Left colon (tissue), 2 donors: Measurements from ENCODE around the gene ROBO2. TPM values are rescaled to one million over a fixed set of nuclear protein-coding genes. Genes with fewer than 3 reads are reported as not detected.

Source experiments
- ATAC-seq: fragments of 200-7000 bp; cut with Tn5 transposase; one replicate; pipeline ENCODE4 v1.9.1; 2020; ENCODE audit warnings: mild to moderate bottlenecking, moderate library complexity
- DNase-seq, 2 donors: peaks; one replicate each; pipeline ENCODE4 v3.0.0-alpha.2; 2020
- intact Hi-C, 2 donors: fragments of 100-400 bp; cut with DNase I in 1 of 2; cut with micrococcal nuclease in 1 of 2; formaldehyde crosslinking; loops; one replicate each; pipeline versions ENCODE4 v1.11.2 to v1.14.0; 2022; cut with DNase I, micrococcal nuclease
- total RNA-seq, 2 donors: library from RNA; stranded (reverse); fragmentation: NEBNext Ultra II Directional; extraction: Animal tissue kit (Norgen Biotek cat#: 25700); gene quantifications; one replicate each; pipeline ENCODE4 v1.2.1, GENCODE V29; 2021
- donor health status: DM: no; HTN: no; CAD: no.
- donor health status: DM: yes; HTN: yes; CAD: no.

ROBO2 gene
- total RNA-seq, 2 donors from 2014 or later, result 0.28 to 1.4 TPM

GRCh38 chr3:77491961-77492360 is 452.1 kb downstream of the ROBO2 start:
- no peak for DNase-seq
- intact Hi-C loops, result no loop called here
- no peak for ATAC-seq

- intact Hi-C loops, result no loop called here
- ATAC-seq (no peak), DNase-seq (no peak)
These were observed 460.8 kb downstream of the ROBO2 start for GRCh38 chr3:77500721-77501120.

GRCh38 chr3:77506384-77506783 is 466.5 kb downstream of the ROBO2 start:
- DNase-seq (no peak), ATAC-seq (no peak)
- intact Hi-C loops, result no loop called here

DNA sequence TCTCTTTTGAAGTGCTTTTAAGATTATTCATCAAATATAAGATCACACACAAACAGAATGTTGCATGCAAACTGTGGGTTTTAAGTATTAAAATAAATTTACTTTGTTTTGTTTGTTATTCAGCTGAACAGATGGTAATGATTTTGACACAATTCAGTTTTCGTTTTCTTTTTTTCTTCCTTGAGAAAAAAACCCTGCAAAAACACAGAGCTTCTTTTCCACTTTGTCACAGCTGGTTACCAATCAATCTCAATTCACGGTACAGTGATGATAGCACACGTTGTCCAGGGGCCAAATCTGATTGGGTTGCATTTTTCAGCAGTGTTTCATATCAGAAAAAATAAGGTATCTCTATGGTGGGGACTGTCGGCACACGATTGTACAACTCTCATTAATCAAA is 473.6 kb downstream of the ROBO2 start:
- DNase-seq, result no peak
- intact Hi-C loops, result no loop called here
- no peak for ATAC-seq

DNA sequence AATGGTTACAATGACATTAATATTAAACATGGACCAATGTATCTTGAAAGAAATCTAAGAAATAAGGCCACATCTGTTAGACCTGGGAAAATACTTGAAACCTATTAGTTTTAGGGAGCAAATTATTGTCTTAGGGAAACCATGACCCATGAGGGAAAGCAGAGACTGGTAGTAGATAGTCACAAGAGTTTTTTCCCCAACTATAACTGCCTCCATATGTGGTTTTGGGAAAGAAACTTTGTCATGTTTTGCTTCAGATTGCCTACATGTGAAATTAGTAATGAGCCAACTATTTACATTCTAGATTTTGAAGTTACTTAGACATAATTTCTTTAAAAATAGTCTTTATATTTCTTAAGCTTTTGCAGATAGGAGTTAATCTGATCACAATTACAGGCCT is 474.9 kb downstream of the ROBO2 start:
- no peak for DNase-seq
- no peak for ATAC-seq
- intact Hi-C loops, result no loop called here

- DNase-seq (no peak), ATAC-seq (no peak)
- intact Hi-C loops, result no loop called here
These were observed 484.6 kb downstream of the ROBO2 start for GRCh38 chr3:77524463-77524862.

DNA sequence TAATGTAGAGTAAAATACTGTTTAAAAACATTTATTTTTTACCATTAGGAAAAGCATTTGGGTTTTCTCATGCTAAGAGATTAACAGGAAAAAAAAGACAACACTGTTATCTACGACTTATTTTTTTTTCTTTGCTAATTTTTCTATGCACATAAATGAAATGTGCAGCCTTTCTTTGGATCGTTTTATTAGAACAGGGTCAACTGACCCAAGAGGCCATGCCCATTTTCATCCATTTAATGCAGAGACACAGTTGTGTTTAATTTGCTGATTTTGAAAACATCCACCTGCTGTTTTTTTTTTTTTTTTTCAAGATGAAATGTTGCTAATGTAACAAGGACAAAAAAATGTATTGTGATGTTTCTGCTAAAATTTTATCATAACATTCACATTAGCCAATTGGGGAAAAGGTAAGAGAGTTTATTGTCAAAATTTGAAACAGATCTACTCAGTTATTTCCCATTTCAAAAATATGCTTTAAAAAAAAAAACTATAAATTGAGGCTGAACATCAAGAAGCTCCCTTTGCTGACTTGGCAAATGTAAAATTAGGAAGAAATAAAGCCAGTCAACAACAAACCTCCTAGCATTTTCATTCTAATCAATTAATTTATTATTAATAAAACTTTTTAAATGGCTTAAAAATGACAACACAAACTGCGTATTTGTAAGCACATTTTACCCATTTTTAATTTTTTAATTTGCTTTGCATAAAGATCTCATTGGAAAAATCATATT is 485.2 kb downstream of the ROBO2 start:
- DNase-seq (no peak), ATAC-seq (no peak)
- intact Hi-C loops, result no loop called here

- intact Hi-C loops, result no loop called here
- ATAC-seq, result no peak
- no peak for DNase-seq
These were observed 486.7 kb downstream of the ROBO2 start for GRCh38 chr3:77526573-77527113.

DNA sequence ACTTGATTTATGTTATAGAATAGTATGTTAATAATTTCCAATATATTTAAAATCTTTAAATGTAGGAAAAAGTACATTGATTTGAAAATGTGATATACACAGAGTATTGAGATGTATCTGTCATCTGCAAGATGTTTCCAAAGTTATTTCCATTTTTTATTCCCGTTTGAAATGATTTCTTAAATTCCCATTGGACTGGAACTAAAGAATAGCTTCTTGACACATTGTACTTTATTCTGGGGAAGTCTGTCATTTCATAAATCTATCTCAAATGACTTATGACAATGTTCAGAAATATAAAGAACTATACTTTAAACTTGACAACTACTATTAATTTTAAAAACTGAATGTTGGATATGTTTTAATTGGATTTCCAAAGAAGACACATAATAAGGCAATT is 489.6 kb downstream of the ROBO2 start:
- no peak for ATAC-seq
- intact Hi-C loops, result no loop called here

GRCh38 chr3:77530870-77531269 is 491.0 kb downstream of the ROBO2 start:
- ATAC-seq (no peak), DNase-seq (no peak)
- intact Hi-C loops, result no loop called here

More for the DNA sequence above, 489.6 kb downstream of the ROBO2 start:
- no peak for DNase-seq

DNA sequence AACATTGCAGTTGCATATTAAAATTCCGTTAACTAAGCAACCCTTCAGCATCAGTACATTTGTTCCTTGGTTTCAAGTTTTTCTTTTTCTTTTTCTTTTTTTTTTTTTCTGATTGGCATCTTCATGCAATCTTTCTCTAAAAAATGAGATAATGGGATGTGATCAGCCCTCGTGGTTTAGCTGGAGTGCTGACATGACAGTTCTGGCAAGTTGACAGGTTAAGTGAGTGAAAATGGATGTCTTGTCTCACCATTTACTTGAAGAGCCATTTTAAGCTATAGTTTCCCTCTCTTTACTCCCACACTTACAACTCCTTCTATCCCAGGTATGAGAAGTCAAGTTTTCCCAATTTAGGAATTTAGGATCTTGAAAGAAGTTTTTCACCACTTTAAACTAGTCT is 495.2 kb downstream of the ROBO2 start:
- DNase-seq (no peak), ATAC-seq (no peak)
- intact Hi-C loops, result no loop called here

DNA sequence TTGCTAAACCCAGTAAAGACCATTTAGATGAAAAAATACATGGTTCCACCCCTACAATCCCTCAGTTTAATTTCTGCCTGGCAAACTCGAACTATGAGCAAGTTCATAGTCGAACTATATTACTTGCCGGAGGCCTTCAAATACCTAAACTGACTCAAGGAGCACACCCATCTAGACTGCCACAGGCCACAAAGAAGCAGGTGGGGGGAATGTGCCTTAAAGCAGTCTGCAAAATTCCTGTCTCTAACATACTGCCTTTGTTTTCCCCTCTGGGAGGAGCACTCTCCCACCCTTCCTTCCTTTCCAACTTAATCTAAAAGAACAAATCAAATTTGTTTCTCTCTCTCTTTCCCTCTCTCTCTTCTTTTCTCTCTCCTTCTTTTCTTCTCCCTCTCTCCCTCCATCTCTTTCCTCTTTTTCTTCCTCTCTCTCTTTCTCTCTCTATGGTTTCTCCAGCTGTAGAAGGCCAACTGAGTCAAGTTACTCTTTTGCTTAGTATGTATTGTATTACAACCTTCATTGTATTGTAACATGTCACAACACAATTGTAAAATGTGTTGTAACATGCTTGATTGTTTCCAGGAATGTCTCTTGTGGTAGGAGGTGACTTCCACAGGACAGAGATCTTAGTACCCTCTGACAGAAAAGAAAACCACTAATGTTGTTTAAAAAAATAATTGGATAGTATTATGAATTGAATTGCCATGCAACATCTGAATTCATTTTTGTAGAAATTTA is 496.3 kb downstream of the ROBO2 start:
- ATAC-seq (no peak), DNase-seq (no peak)
- intact Hi-C loops, result no loop called here

- intact Hi-C loops, result no loop called here
- ATAC-seq, result no peak
- DNase-seq, result no peak
These were observed 499.1 kb downstream of the ROBO2 start for GRCh38 chr3:77539014-77539413.

GRCh38 chr3:77539677-77540076 is 499.8 kb downstream of the ROBO2 start:
- DNase-seq, result no peak

DNA sequence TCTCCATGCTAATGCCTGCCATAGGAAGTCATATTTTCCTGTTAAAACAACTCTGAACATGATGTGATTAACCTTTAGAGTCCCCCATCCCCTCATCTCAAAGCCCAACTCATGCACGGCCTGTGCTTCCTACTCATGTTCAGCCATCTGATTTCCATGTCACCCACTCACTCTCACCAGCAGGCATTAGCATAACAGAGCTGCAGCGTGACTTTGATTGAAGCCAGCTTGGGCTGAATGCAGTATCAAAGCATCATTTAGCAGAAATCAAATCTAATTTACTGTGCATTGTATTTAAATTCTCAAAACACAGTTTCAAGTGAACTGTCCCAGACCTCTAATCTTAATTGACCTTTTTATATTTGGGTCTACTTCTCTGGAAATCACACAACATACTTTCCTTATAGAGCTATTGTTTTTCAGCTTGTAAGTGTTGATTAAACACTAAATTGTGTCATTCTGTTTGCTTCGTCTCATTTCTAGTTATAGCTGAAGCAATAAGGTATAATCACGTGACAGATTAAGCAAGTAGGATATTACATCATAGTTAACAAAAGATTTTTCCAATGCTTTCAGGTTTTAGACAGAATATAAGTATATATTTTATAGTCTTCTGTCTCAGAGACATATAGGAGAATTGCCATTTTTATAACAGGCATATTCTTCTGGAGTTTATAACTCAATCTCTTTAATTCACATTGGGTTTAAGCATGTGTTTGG is 501.5 kb downstream of the ROBO2 start:
- DNase-seq, result no peak
- intact Hi-C loops, result no loop called here
- ATAC-seq, result no peak

More at GRCh38 chr3:77539677-77540076, 499.8 kb downstream of the ROBO2 start:
- no peak for ATAC-seq
- intact Hi-C loops, result no loop called here

- intact Hi-C loops, result no loop called here
- ATAC-seq, result no peak
- DNase-seq, result no peak
These were observed 506.3 kb downstream of the ROBO2 start for GRCh38 chr3:77546246-77546645.

GRCh38 chr3:77549034-77549433 is 509.1 kb downstream of the ROBO2 start:
- DNase-seq, result no peak
- no peak for ATAC-seq
- intact Hi-C loops, result no loop called here

- intact Hi-C loops, result no loop called here
- DNase-seq, result no peak
- ATAC-seq, result no peak
These were observed 513.3 kb downstream of the ROBO2 start for GRCh38 chr3:77553240-77553639.

DNA sequence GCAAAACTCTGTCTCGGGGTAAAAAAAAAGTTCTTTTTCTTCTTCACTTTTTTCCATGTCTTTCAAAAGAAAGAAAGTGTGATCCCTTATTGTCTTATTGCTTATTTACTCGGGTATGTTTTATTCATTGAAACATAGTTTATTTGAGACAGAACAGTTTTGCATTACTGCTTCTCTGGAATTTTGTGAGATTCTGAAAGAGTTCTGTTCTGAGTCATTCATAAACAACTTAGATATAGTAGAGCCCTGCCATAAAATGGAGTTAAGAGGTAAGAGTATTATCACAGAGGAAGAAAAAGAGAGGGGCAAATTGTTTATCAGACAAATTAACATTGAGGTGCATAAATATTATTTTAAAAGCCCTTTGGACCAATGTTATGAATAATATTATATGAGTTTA is 522.2 kb downstream of the ROBO2 start:
- DNase-seq, result no peak
- intact Hi-C loops, result no loop called here
- no peak for ATAC-seq

DNA sequence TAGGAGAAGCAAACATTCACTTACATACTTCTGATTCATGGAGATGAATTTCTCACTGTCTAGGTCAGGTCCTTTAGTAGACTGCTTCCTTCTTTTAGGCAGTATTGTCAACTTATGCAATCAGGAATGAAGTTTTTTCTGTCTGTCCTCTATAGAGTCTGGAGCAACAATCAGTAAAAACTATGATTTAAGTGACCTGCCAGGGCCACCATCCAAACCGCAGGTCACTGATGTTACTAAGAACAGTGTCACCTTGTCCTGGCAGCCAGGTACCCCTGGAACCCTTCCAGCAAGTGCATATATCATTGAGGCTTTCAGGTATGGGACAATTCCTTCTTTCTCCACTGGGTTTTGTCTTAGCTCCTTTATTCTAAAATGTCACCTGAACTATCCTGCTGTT is 523.1 kb downstream of the ROBO2 start:
- intact Hi-C loops, result no loop called here
- ATAC-seq (no peak), DNase-seq (no peak)
